Mononuclear cell (primary cell): ENCODE results near the gene UQCR11. TPM values are rescaled to one million over a fixed set of nuclear protein-coding genes. Genes with fewer than 3 reads are reported as not detected.

Experiments
- H3K27me3 ChIP-seq: 2 replicates; pipeline ENCODE4 v1.6.0; 2011; ENCODE audit warnings: low read length, control low read depth; ENCODE audit not compliant: insufficient read depth
- H3K4me1 ChIP-seq: 2 replicates; pipeline ENCODE4 v1.5.1; 2011; ENCODE audit warnings: mild to moderate bottlenecking, low read length, control low read depth; ENCODE audit not compliant: insufficient read depth
- H3K4me3 ChIP-seq: 2 replicates; pipeline ENCODE4 v1.5.1; 2011; ENCODE audit warnings: mild to moderate bottlenecking, low read length, moderate library complexity
- H3K9me3 ChIP-seq: 2 replicates; pipeline ENCODE4 v1.5.1; 2011; ENCODE audit warnings: low read depth, mild to moderate bottlenecking, control low read depth, low read length
- total RNA-seq: library from RNA; depleted of rRNA; stranded (reverse); fragments of >200 nt; gene quantifications from one replicate; pipeline ENCODE4 v1.2.3, GENCODE V29; 2012

Gene UQCR11
- total RNA-seq, 1 donor: 31.6 TPM

- Histone ChIP-seq H3K4me1 (no peaks in the 10 kb centered on the region), H3K27me3 (no peaks in the 10 kb centered on the region), H3K9me3 (no peaks in the 10 kb centered on the region)
Measured at GRCh38 chr19:1558552-1558951, 46.7 kb downstream of the UQCR11 start.

GRCh38 chr19:1556390-1557070 lies 48.7 kb downstream of the UQCR11 start:
- Histone ChIP-seq H3K27me3 (no peaks in the 10 kb centered on the region), H3K4me1 (no peaks in the 10 kb centered on the region)

More at GRCh38 chr19:1558552-1558951, 46.7 kb downstream of the UQCR11 start:
- H3K4me3 ChIP-seq: no peak overlapping the region

GRCh38 chr19:1555487-1556389 lies 49.5 kb downstream of the UQCR11 start:
- Histone ChIP-seq H3K27me3 (no peaks in the 10 kb centered on the region), H3K4me1 (no peaks in the 10 kb centered on the region), H3K4me3 (no peak overlapping the region), H3K9me3 (no peaks in the 10 kb centered on the region)

More at GRCh38 chr19:1556390-1557070, 48.7 kb downstream of the UQCR11 start:
- Histone ChIP-seq H3K4me3 (no peak overlapping the region), H3K9me3 (no peaks in the 10 kb centered on the region)

- H3K27me3 ChIP-seq: no peaks in the 10 kb centered on the region
- H3K4me1 ChIP-seq: no peaks in the 10 kb centered on the region
- no peaks in the 10 kb centered on the region for H3K9me3 ChIP-seq
- no peak overlapping the region for H3K4me3 ChIP-seq
Measured at GRCh38 chr19:1554968-1555367, 50.3 kb downstream of the UQCR11 start.

GRCh38 chr19:1553415-1553814 lies 51.8 kb downstream of the UQCR11 start:
- H3K27me3 ChIP-seq: no peaks in the 10 kb centered on the region
- H3K9me3 ChIP-seq: no peaks in the 10 kb centered on the region
- H3K4me1 ChIP-seq: no peaks in the 10 kb centered on the region
- H3K4me3 ChIP-seq: no peak overlapping the region

- Histone ChIP-seq H3K4me1 (no peaks in the 10 kb centered on the region), H3K9me3 (no peaks in the 10 kb centered on the region), H3K4me3 (no peak overlapping the region), H3K27me3 (no peaks in the 10 kb centered on the region)
Measured at GRCh38 chr19:1551068-1552040, 53.9 kb downstream of the UQCR11 start.

- H3K4me3 ChIP-seq: no peak overlapping the region
- no peaks in the 10 kb centered on the region for H3K9me3 ChIP-seq
- no peaks in the 10 kb centered on the region for H3K4me1 ChIP-seq
- H3K27me3 ChIP-seq: no peaks in the 10 kb centered on the region
Measured at GRCh38 chr19:1549332-1549945, 55.8 kb downstream of the UQCR11 start.

Other genes starting within 250 kb of the UQCR11 start
- gene NDUFS7, start 221.6 kb downstream of the UQCR11 start, total RNA-seq: 21.1 TPM
- gene GAMT, start 203.9 kb downstream of the UQCR11 start, total RNA-seq: 6.7 TPM
- 63.0 TPM for gene DAZAP1, start 197.9 kb downstream of the UQCR11 start, total RNA-seq
- gene RPS15, start 167.1 kb downstream of the UQCR11 start, total RNA-seq: 1,183 TPM
- gene APC2, start 155.3 kb downstream of the UQCR11 start, total RNA-seq: 0.10 TPM
- gene C19orf25, start 126.2 kb downstream of the UQCR11 start, total RNA-seq: 11.4 TPM
- gene PCSK4, start 115.1 kb downstream of the UQCR11 start, total RNA-seq: 1.2 TPM
- 2.1 TPM for gene REEP6, start 114.3 kb downstream of the UQCR11 start, total RNA-seq
- 0.84 TPM for gene ADAMTSL5, start 92.4 kb downstream of the UQCR11 start, total RNA-seq
- not detected for gene PLK5, start 81.4 kb downstream of the UQCR11 start, total RNA-seq
- 2.1 TPM for gene MEX3D, start 37.1 kb downstream of the UQCR11 start, total RNA-seq
- 25.1 TPM for gene MBD3, start 12.6 kb downstream of the UQCR11 start, total RNA-seq
- 37.4 TPM for gene TCF3, start 47.2 kb upstream of the UQCR11 start, total RNA-seq
- gene ONECUT3, start 148.0 kb upstream of the UQCR11 start, total RNA-seq: not detected
- 0.73 TPM for gene ATP8B3, start 206.8 kb upstream of the UQCR11 start, total RNA-seq
- gene REXO1, start 243.0 kb upstream of the UQCR11 start, total RNA-seq: 66.2 TPM